Caco-2 (cell line): ENCODE measurements around the gene SAMD8. TPM values are rescaled to one million over a fixed set of nuclear protein-coding genes. Genes with fewer than 3 reads are reported as not detected.
A peak's percentile ranks its signal among the peaks of the same experiment; 100 is the strongest.

Source experiments
- BruUV-seq: library from RNA; stranded (reverse); fragments of 400-500 nt; replicated peaks from 2 replicates; lab custom pipeline; 2021; lab: Mats Ljungman, UMichigan
- CTCF ChIA-PET: fragments of 300-600 bp; sonication (Branson Sonifier 250); formaldehyde crosslinking; loops from one replicate; lab custom pipeline; 2022; ENCODE audit warnings: antibody characterized with exemption; lab: Charles Lee
- POLR2A ChIA-PET: fragments of 300-600 bp; sonication (Branson Sonifier 250); formaldehyde crosslinking; loops from one replicate; lab custom pipeline; 2022; ENCODE audit warnings: antibody characterized with exemption; lab: Charles Lee
- DNase-seq, 2 experiments: peaks; one replicate each; pipeline versions ENCODE4 v3.0.0 to v3.0.0-alpha.2; 2020 to 2022
- H3K27me3 ChIP-seq: replicated peaks from 2 replicates; pipeline ENCODE4 v1.6.0; 2011; ENCODE audit warnings: low read length; ENCODE audit not compliant: control insufficient read depth, insufficient read depth
- H3K36me3 ChIP-seq: 2 replicates; pipeline ENCODE4 v1.5.1; 2011; ENCODE audit warnings: low read length; ENCODE audit not compliant: control insufficient read depth, insufficient read depth
- H3K4me1 ChIP-seq: fragments of 250-450 bp; sonication (Bioruptor Pico); 2 replicates; pipeline ENCODE4 v1.5.1; 2020; ENCODE audit warnings: mild to moderate bottlenecking
- H3K4me3 ChIP-seq: 2 replicates; pipeline ENCODE4 v1.5.1; 2011; ENCODE audit warnings: low read depth, mild to moderate bottlenecking, control low read depth, low read length
- H3K9me3 ChIP-seq: fragments of 250-450 bp; sonication (Bioruptor Pico); 2 replicates; pipeline ENCODE4 v1.5.1; 2020; ENCODE audit warnings: mild to moderate bottlenecking, moderate library complexity
- H3K27ac Mint-ChIP-seq: one replicate; pipeline ENCODE4 v1.8.0; 2022; ENCODE audit warnings: mixed read lengths; ENCODE audit not compliant: unreplicated experiment
- H3K27me3 Mint-ChIP-seq: one replicate; pipeline ENCODE4 v1.8.0; 2022; ENCODE audit warnings: mixed read lengths; ENCODE audit not compliant: insufficient read depth, unreplicated experiment
- H3K36me3 Mint-ChIP-seq: one replicate; pipeline ENCODE4 v1.8.0; 2022; ENCODE audit warnings: mild to moderate bottlenecking, mixed read lengths; ENCODE audit not compliant: insufficient read depth, unreplicated experiment
- H3K4me1 Mint-ChIP-seq: one replicate; pipeline ENCODE4 v1.8.0; 2022; ENCODE audit warnings: low read depth, mixed read lengths; ENCODE audit not compliant: unreplicated experiment
- H3K4me3 Mint-ChIP-seq: one replicate; pipeline ENCODE4 v1.8.0; 2022; ENCODE audit warnings: mild to moderate bottlenecking, moderate library complexity, mixed read lengths; ENCODE audit not compliant: unreplicated experiment
- H3K9me3 Mint-ChIP-seq: one replicate; pipeline ENCODE4 v1.8.0; 2022; ENCODE audit warnings: mixed read lengths; ENCODE audit not compliant: unreplicated experiment
- CTCF ChIP-seq, 2 experiments: fragments of 200-600 bp in 1 of 2; IDR thresholded peaks; 1 replicate in 1 of 2; 2 replicates in 1 of 2; pipeline versions ENCODE4 v1.5.1 to v1.8.0; 2011 to 2022; ENCODE audit warnings: antibody characterized with exemption in 1 of 2, control low read depth in 1 of 2, inconsistent platforms in 1 of 2, low read depth in 1 of 2, low read length in 1 of 2, mild to moderate bottlenecking in 1 of 2, moderate library complexity in 1 of 2; ENCODE audit not compliant: insufficient read depth in 1 of 2, severe bottlenecking in 1 of 2, unreplicated experiment in 1 of 2
- intact Hi-C: fragments of 100-400 bp; cut with micrococcal nuclease; formaldehyde crosslinking; loops from one replicate; pipeline ENCODE4 v1.10.0; 2022; ENCODE audit not compliant: unreplicated experiment
- total RNA-seq: library from RNA; stranded (reverse); gene quantifications from 2 replicates; pipeline ENCODE4 v1.2.3, GENCODE V29; 2022

Gene SAMD8
- total RNA-seq, 1 experiment from 2014 or later, result 25.2 TPM

GRCh38 chr10:75179657-75180177 lies 68.3 kb downstream of the SAMD8 start:
- TF ChIP-seq CTCF (IDR thresholded peaks at IDR 0.05; ENCODE audit: insufficient read depth in 1 of 2, low read depth in 1 of 2, low read length in 1 of 2, severe bottlenecking in 1 of 2, unreplicated experiment in 1 of 2), result no peak
- H3K4me1 Mint-ChIP-seq, result no peaks in the 10 kb centered on the region
- ChIA-PET POLR2A (no interaction called here), CTCF (no interaction called here)
- H3K36me3 Mint-ChIP-seq, result peaks cover 24% of the 10 kb centered on the region
- BruUV-seq, result no TSS peak
- no peaks in the 10 kb centered on the region for H3K9me3 Mint-ChIP-seq
- H3K27ac Mint-ChIP-seq, result peak overlapping the region; percentile 37
- Histone ChIP-seq H3K27me3 (no peaks in the 10 kb centered on the region), H3K4me3 (no peak overlapping the region), H3K9me3 (no peaks in the 10 kb centered on the region), H3K4me1 (peaks cover under 1% of the 10 kb centered on the region; the same call in 1 of the 2 replicates), H3K36me3 (no peaks in the 10 kb centered on the region)
- intact Hi-C loops, result no loop called here
- no peak overlapping the region for H3K4me3 Mint-ChIP-seq
- no peak for DNase-seq
- no peaks in the 10 kb centered on the region for H3K27me3 Mint-ChIP-seq

DNA sequence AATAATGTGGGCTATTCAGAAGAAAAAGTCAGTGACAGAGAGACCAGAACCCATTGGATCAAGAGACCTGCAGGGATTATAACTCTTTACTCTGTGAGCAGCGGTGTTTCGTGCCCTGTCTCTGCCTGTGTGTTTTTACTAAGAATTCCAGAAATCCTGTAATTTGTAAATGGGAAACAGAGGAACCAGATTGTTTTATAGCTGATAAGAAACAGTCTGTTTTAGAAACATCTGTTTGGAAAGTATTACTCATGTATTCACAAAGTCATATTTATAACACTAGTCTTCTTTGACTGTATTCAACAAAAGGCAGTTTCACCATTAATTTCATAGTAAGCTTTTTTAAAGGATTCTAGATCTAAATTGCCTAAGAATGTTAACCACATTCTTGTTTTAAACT lies 69.1 kb downstream of the SAMD8 start:
- Histone ChIP-seq H3K9me3 (no peaks in the 10 kb centered on the region), H3K4me1 (peaks cover 8% of the 10 kb centered on the region; the same call in 1 of the 2 replicates), H3K27me3 (no peaks in the 10 kb centered on the region), H3K4me3 (no peak overlapping the region), H3K36me3 (no peaks in the 10 kb centered on the region)
- no peak overlapping the region for H3K27ac Mint-ChIP-seq
- peaks cover 20% of the 10 kb centered on the region for H3K36me3 Mint-ChIP-seq
- no peak overlapping the region for H3K4me3 Mint-ChIP-seq
- H3K4me1 Mint-ChIP-seq, result no peaks in the 10 kb centered on the region
- H3K9me3 Mint-ChIP-seq, result no peaks in the 10 kb centered on the region
- ChIA-PET CTCF (no interaction called here), POLR2A (no interaction called here)
- intact Hi-C loops, result no loop called here
- BruUV-seq, result no TSS peak
- TF ChIP-seq CTCF (IDR thresholded peaks at IDR 0.05; ENCODE audit: insufficient read depth in 1 of 2, low read depth in 1 of 2, low read length in 1 of 2, severe bottlenecking in 1 of 2, unreplicated experiment in 1 of 2), result no peak
- no peaks in the 10 kb centered on the region for H3K27me3 Mint-ChIP-seq
- DNase-seq, result no peak

GRCh38 chr10:75181073-75181472 lies 69.6 kb downstream of the SAMD8 start:
- H3K9me3 ChIP-seq, result no peaks in the 10 kb centered on the region
- intact Hi-C loops, result no loop called here
- ChIA-PET CTCF (no interaction called here), POLR2A (no interaction called here)
- no peaks in the 10 kb centered on the region for H3K27me3 ChIP-seq
- no TSS peak for BruUV-seq
- no peaks in the 10 kb centered on the region for H3K9me3 Mint-ChIP-seq
- H3K4me1 Mint-ChIP-seq, result peaks cover 4% of the 10 kb centered on the region
- no peak overlapping the region for H3K4me3 ChIP-seq
- peaks cover 8% of the 10 kb centered on the region; the same call in 1 of the 2 replicates for H3K4me1 ChIP-seq
- peaks cover 18% of the 10 kb centered on the region for H3K36me3 Mint-ChIP-seq
- TF ChIP-seq CTCF (IDR thresholded peaks at IDR 0.05; ENCODE audit: insufficient read depth in 1 of 2, low read depth in 1 of 2, low read length in 1 of 2, severe bottlenecking in 1 of 2, unreplicated experiment in 1 of 2), result no peak
- H3K4me3 Mint-ChIP-seq, result no peak overlapping the region
- no peak for DNase-seq
- H3K36me3 ChIP-seq, result no peaks in the 10 kb centered on the region
- H3K27me3 Mint-ChIP-seq, result no peaks in the 10 kb centered on the region
- no peak overlapping the region for H3K27ac Mint-ChIP-seq
